Parathyroid adenoma (tissue), 2 donors: ENCODE data around the gene ARHGAP26.

Source experiments
- H2AFZ ChIP-seq: fragments of 300-600 bp; sonication (generic); one replicate; pipeline ENCODE4 v1.7.0; 2017; ENCODE audit warnings: antibody characterized with exemption, mild to moderate bottlenecking
- H3K27ac ChIP-seq: fragments of 300-600 bp; sonication (generic); one replicate; pipeline ENCODE4 v1.7.0; 2017
- H3K27me3 ChIP-seq: fragments of 300-600 bp; sonication (generic); one replicate; pipeline ENCODE4 v1.7.0; 2017; ENCODE audit warnings: low read length; ENCODE audit not compliant: control insufficient read depth, insufficient read depth
- H3K36me3 ChIP-seq: fragments of 300-600 bp; sonication (generic); one replicate; pipeline ENCODE4 v1.7.0; 2017; ENCODE audit warnings: low read length; ENCODE audit not compliant: control insufficient read depth, insufficient read depth
- H3K4me1 ChIP-seq: fragments of 300-600 bp; sonication (generic); one replicate; pipeline ENCODE4 v1.7.0; 2017; ENCODE audit warnings: control low read depth
- H3K4me2 ChIP-seq: fragments of 300-600 bp; sonication (generic); one replicate; pipeline ENCODE4 v1.7.0; 2017; ENCODE audit warnings: low read length
- H3K4me3 ChIP-seq: fragments of 300-600 bp; sonication (generic); one replicate; pipeline ENCODE4 v1.7.0; 2017; ENCODE audit warnings: low read depth, low read length
- H3K79me2 ChIP-seq: fragments of 300-600 bp; sonication (generic); one replicate; pipeline ENCODE4 v1.7.0; 2017; ENCODE audit warnings: control low read depth
- H3K9ac ChIP-seq: fragments of 300-600 bp; sonication (generic); one replicate; pipeline ENCODE4 v1.7.0; 2017; ENCODE audit warnings: mild to moderate bottlenecking
- H3K9me3 ChIP-seq: fragments of 300-600 bp; sonication (generic); one replicate; pipeline ENCODE4 v1.7.0; 2017; ENCODE audit warnings: low read length; ENCODE audit not compliant: control insufficient read depth
- CTCF ChIP-seq: fragments of 300-600 bp; sonication (generic); IDR thresholded peaks from one replicate; pipeline ENCODE4 v1.7.0; 2017; ENCODE audit warnings: antibody characterized with exemption, mild to moderate bottlenecking
- donor health status: primary hyperparathyroidism.

Gene ARHGAP26

GRCh38 chr5:143225511-143225910, 455.3 kb downstream of the ARHGAP26 start:
- Histone ChIP-seq H3K79me2 (no peaks in the 10 kb centered on the region), H2AFZ (no peak overlapping the region), H3K9me3 (no peaks in the 10 kb centered on the region), H3K36me3 (no peaks in the 10 kb centered on the region), H3K4me3 (no peak overlapping the region), H3K27me3 (no peaks in the 10 kb centered on the region), H3K4me1 (peaks cover 19% of the 10 kb centered on the region), H3K4me2 (no peak overlapping the region), H3K9ac (no peak overlapping the region), H3K27ac (no peak overlapping the region)
- no peak for TF ChIP-seq CTCF

DNA sequence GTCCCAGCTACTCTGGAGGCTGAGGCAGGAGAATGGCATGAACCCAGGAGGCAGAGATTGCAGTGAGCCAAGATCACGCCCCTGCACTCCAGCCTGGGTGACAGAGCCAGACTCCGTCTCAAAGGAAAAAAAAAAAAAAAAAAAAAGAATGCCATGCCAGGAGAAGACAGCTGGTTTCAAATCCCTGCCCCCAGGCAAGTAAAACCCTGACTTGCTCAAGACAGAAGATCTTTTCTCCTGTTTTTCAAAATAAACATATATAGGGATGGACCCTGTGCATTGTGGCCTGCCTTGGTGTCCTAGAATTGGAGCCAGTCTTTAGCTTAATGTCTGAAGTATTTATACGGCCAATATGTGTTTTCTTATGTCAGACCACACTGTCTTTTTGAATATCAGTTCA, 456.2 kb downstream of the ARHGAP26 start:
- Histone ChIP-seq H3K4me3 (no peak overlapping the region), H3K27ac (no peak overlapping the region), H3K9ac (no peak overlapping the region), H3K36me3 (no peaks in the 10 kb centered on the region), H2AFZ (no peak overlapping the region), H3K4me1 (peaks cover 19% of the 10 kb centered on the region), H3K9me3 (no peaks in the 10 kb centered on the region), H3K79me2 (no peaks in the 10 kb centered on the region), H3K27me3 (no peaks in the 10 kb centered on the region), H3K4me2 (no peak overlapping the region)
- no peak for TF ChIP-seq CTCF

GRCh38 chr5:143226872-143227271, 456.7 kb downstream of the ARHGAP26 start:
- Histone ChIP-seq H3K36me3 (no peaks in the 10 kb centered on the region), H3K79me2 (no peaks in the 10 kb centered on the region), H2AFZ (peak overlapping the region; percentile 24), H3K4me2 (peak overlapping the region; percentile 4), H3K27me3 (no peaks in the 10 kb centered on the region), H3K4me1 (peaks cover 19% of the 10 kb centered on the region), H3K9ac (no peak overlapping the region), H3K27ac (peak overlapping the region; percentile 5), H3K4me3 (no peak overlapping the region), H3K9me3 (no peaks in the 10 kb centered on the region)
- TF ChIP-seq CTCF, result no peak

GRCh38 chr5:143227301-143227700, 457.1 kb downstream of the ARHGAP26 start:
- Histone ChIP-seq H3K4me1 (peaks cover 17% of the 10 kb centered on the region), H3K9me3 (no peaks in the 10 kb centered on the region), H3K4me3 (no peak overlapping the region), H3K79me2 (no peaks in the 10 kb centered on the region), H2AFZ (peak overlapping the region; percentile 24), H3K27me3 (no peaks in the 10 kb centered on the region), H3K9ac (no peak overlapping the region), H3K4me2 (peak overlapping the region; percentile 4), H3K36me3 (no peaks in the 10 kb centered on the region), H3K27ac (peak overlapping the region; percentile 5)
- TF ChIP-seq CTCF, result no peak

GRCh38 chr5:143228597-143229293, 458.6 kb downstream of the ARHGAP26 start:
- H3K9ac ChIP-seq, result no peak overlapping the region
- H3K4me1 ChIP-seq, result peaks cover 3% of the 10 kb centered on the region
- H3K9me3 ChIP-seq, result no peaks in the 10 kb centered on the region
- no peaks in the 10 kb centered on the region for H3K36me3 ChIP-seq
- H3K4me2 ChIP-seq, result no peak overlapping the region
- no peak overlapping the region for H2AFZ ChIP-seq
- H3K27me3 ChIP-seq, result no peaks in the 10 kb centered on the region
- H3K4me3 ChIP-seq, result no peak overlapping the region
- no peaks in the 10 kb centered on the region for H3K79me2 ChIP-seq
- no peak for TF ChIP-seq CTCF
- H3K27ac ChIP-seq, result no peak overlapping the region
